PC-3 (cell line): Measurements from ENCODE around the gene PAQR4. TPM values are rescaled to one million over a fixed set of nuclear protein-coding genes. Genes with fewer than 3 reads are reported as not detected.

ENCODE experiments used
- ATAC-seq: fragments of 200-7000 bp; cut with Tn5 transposase; 2 replicates; pipeline ENCODE4 v1.9.1; 2020; ENCODE audit warnings: mild to moderate bottlenecking, moderate library complexity
- BruUV-seq: library from RNA; stranded (reverse); fragments of 400-500 nt; replicated peaks from 2 replicates; lab custom pipeline; 2021; lab: Mats Ljungman, UMichigan
- CTCF ChIA-PET: fragments of 300-600 bp; sonication (Branson Sonifier 250); formaldehyde crosslinking; loops from one replicate; lab custom pipeline; 2022; ENCODE audit warnings: antibody characterized with exemption; lab: Charles Lee
- POLR2A ChIA-PET: fragments of 300-600 bp; sonication (Branson Sonifier 250); formaldehyde crosslinking; loops from one replicate; lab custom pipeline; 2022; ENCODE audit warnings: antibody characterized with exemption; ENCODE audit not compliant: unreplicated experiment; lab: Charles Lee
- DNase-seq: peaks from one replicate; pipeline ENCODE4 v3.0.0-alpha.2; 2015
- H2AFZ ChIP-seq: fragments of 300-600 bp; sonication (generic); 2 replicates; pipeline ENCODE4 v1.6.0; 2016; ENCODE audit warnings: antibody characterized with exemption, low read length
- H3F3A ChIP-seq: fragments of 300-600 bp; sonication (generic); one replicate; pipeline ENCODE4 v1.6.0; 2017; ENCODE audit warnings: antibody characterized with exemption, low read length, control low read depth, mild to moderate bottlenecking; ENCODE audit not compliant: unreplicated experiment
- H3K27ac ChIP-seq: fragments of 300-600 bp; sonication (generic); 2 replicates; pipeline ENCODE4 v1.5.1; 2016; ENCODE audit warnings: mild to moderate bottlenecking, low read length
- H3K27me3 ChIP-seq: fragments of 300-600 bp; sonication (generic); 2 replicates; pipeline ENCODE4 v1.6.1; 2016; ENCODE audit warnings: low read length, mixed read lengths
- H3K36me3 ChIP-seq: fragments of 300-600 bp; sonication (generic); 2 replicates; pipeline ENCODE4 v1.6.1; 2016; ENCODE audit warnings: low read depth, mixed run types, low read length, mixed read lengths
- H3K4me1 ChIP-seq: fragments of 300-600 bp; sonication (generic); 2 replicates; pipeline ENCODE4 v1.5.1; 2016; ENCODE audit warnings: low read length; ENCODE audit not compliant: insufficient read depth
- H3K4me2 ChIP-seq: fragments of 300-600 bp; sonication (generic); 2 replicates; pipeline ENCODE4 v1.6.0; 2016; ENCODE audit warnings: low read length
- H3K4me3 ChIP-seq: fragments of 300-600 bp; sonication (generic); 2 replicates; pipeline ENCODE4 v1.5.1; 2016; ENCODE audit warnings: mild to moderate bottlenecking, low read length, mixed read lengths
- H3K79me2 ChIP-seq: fragments of 300-600 bp; sonication (generic); 2 replicates; pipeline ENCODE4 v1.6.1; 2017; ENCODE audit warnings: low read length, mixed read lengths
- H3K9ac ChIP-seq: fragments of 300-600 bp; sonication (generic); 2 replicates; pipeline ENCODE4 v1.6.0; 2016; ENCODE audit warnings: mild to moderate bottlenecking, low read length
- H3K9me2 ChIP-seq: fragments of 300-600 bp; sonication (generic); replicated peaks from 2 replicates; pipeline ENCODE4 v1.6.1; 2016; ENCODE audit warnings: mixed run types, low read length, mixed read lengths
- H3K9me3 ChIP-seq: fragments of 300-600 bp; sonication (generic); 2 replicates; pipeline ENCODE4 v1.6.1; 2016; ENCODE audit warnings: low read length, mixed read lengths
- H4K20me1 ChIP-seq: fragments of 300-600 bp; sonication (generic); 2 replicates; pipeline ENCODE4 v1.6.1; 2016; ENCODE audit warnings: low read length, mixed read lengths
- EZH2 ChIP-seq: fragments of 300-600 bp; sonication (generic); IDR thresholded peaks from one replicate; pipeline ENCODE4 v1.6.1; 2017; ENCODE audit warnings: antibody characterized with exemption, mild to moderate bottlenecking, low read length; ENCODE audit not compliant: unreplicated experiment
- EZH2phosphoT487 ChIP-seq: fragments of 300-600 bp; sonication (generic); IDR thresholded peaks from 2 replicates; pipeline ENCODE4 v1.6.1; 2018; ENCODE audit warnings: mild to moderate bottlenecking, antibody characterized with exemption, low read length, borderline replicate concordance
- intact Hi-C: fragments of 100-400 bp; cut with micrococcal nuclease; formaldehyde crosslinking; loops from 2 replicates; pipeline ENCODE4 v1.9.0; 2023
- total RNA-seq: library from RNA; depleted of rRNA; stranded (reverse); fragments of >200 nt; gene quantifications from 2 replicates; pipeline ENCODE4 v1.2.3, GENCODE V29; 2014; rRNA removed
- TF ChIP-seq, protein P1 (sequence below): fragments of 300-600 bp; sonication (generic); conservative IDR thresholded peaks from 2 replicates; pipeline ENCODE4 v1.5.1; 2017; ENCODE audit warnings: antibody characterized with exemption, low read depth, mild to moderate bottlenecking, low read length

Gene PAQR4
- total RNA-seq, 1 experiment from 2014 or later, result 37.9 TPM

- intact Hi-C loops, result no loop called here
- no peak overlapping the region for H2AFZ ChIP-seq
- DNase-seq (no peak), ATAC-seq (peak; percentile 0)
- POLR2A ChIA-PET, result interaction anchor here (0.6 to 0.8 kb wide), 2 partner anchors 13 to 1408 kb away, joined by 3 to 5 read pairs; no protein-coding TSS in a partner anchor
- BruUV-seq, result no TSS peak
- H3K9me2 ChIP-seq, result no peaks in the 10 kb centered on the region
- peak overlapping the region; percentile 94 for H3K4me3 ChIP-seq
- TF ChIP-seq, protein P1, sequence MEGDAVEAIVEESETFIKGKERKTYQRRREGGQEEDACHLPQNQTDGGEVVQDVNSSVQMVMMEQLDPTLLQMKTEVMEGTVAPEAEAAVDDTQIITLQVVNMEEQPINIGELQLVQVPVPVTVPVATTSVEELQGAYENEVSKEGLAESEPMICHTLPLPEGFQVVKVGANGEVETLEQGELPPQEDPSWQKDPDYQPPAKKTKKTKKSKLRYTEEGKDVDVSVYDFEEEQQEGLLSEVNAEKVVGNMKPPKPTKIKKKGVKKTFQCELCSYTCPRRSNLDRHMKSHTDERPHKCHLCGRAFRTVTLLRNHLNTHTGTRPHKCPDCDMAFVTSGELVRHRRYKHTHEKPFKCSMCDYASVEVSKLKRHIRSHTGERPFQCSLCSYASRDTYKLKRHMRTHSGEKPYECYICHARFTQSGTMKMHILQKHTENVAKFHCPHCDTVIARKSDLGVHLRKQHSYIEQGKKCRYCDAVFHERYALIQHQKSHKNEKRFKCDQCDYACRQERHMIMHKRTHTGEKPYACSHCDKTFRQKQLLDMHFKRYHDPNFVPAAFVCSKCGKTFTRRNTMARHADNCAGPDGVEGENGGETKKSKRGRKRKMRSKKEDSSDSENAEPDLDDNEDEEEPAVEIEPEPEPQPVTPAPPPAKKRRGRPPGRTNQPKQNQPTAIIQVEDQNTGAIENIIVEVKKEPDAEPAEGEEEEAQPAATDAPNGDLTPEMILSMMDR, result no peak
- no peak for TF ChIP-seq EZH2phosphoT487
- no peak for TF ChIP-seq EZH2
- CTCF ChIA-PET, result interaction anchor here (0.5 to 1.8 kb wide), 3 partner anchors 9 to 13 kb away, joined by 3 to 6 read pairs (median 3); no protein-coding TSS in a partner anchor
- no peaks in the 10 kb centered on the region for H3F3A ChIP-seq
- H4K20me1 ChIP-seq, result no peaks in the 10 kb centered on the region
- H3K27ac ChIP-seq, result peak overlapping the region; percentile 100
- peaks cover 22% of the 10 kb centered on the region for H3K4me1 ChIP-seq
- H3K79me2 ChIP-seq, result peaks cover 12% of the 10 kb centered on the region
- H3K36me3 ChIP-seq, result peaks cover 10% of the 10 kb centered on the region
- H3K4me2 ChIP-seq, result peak overlapping the region; percentile 99
- no peaks in the 10 kb centered on the region for H3K27me3 ChIP-seq
- H3K9me3 ChIP-seq, result no peaks in the 10 kb centered on the region
- peak overlapping the region; percentile 91 for H3K9ac ChIP-seq
Observed at GRCh38 chr16:3022684-3023414, 53.7 kb downstream of the PAQR4 start.

Other genes starting within 250 kb of the PAQR4 start
- 1.2 TPM in 1 of 2 replicates, not detected in the other for gene PRSS27, start 249.1 kb upstream of the PAQR4 start, total RNA-seq
- gene SRRM2, start 216.7 kb upstream of the PAQR4 start, total RNA-seq, result 72.6 and 182 TPM in 2 replicates
- gene ELOB, start 192.1 kb upstream of the PAQR4 start, total RNA-seq, result 203 and 289 TPM in 2 replicates
- 0.11 TPM in 1 of 2 replicates, not detected in the other for gene PRSS33, start 181.8 kb upstream of the PAQR4 start, total RNA-seq
- not detected in 2 replicates for gene PRSS41, start 170.9 kb upstream of the PAQR4 start, total RNA-seq
- gene PRSS21, start 152.1 kb upstream of the PAQR4 start, total RNA-seq, result not detected in 2 replicates
- gene ZG16B, start 139.0 kb upstream of the PAQR4 start, total RNA-seq, result 8.6 and 17.0 TPM in 2 replicates
- gene PRSS22, start 111.2 kb upstream of the PAQR4 start, total RNA-seq, result 36.9 and 42.5 TPM in 2 replicates
- gene FLYWCH2, start 86.1 kb upstream of the PAQR4 start, total RNA-seq, result 92.0 and 100 TPM in 2 replicates
- gene FLYWCH1, start 57.4 kb upstream of the PAQR4 start, total RNA-seq, result 41.4 and 54.7 TPM in 2 replicates
- 3.6 and 7.1 TPM in 2 replicates for gene KREMEN2, start 5.1 kb upstream of the PAQR4 start, total RNA-seq
- gene PKMYT1, start 11.1 kb downstream of the PAQR4 start, total RNA-seq, result 51.9 and 109 TPM in 2 replicates
- gene CLDN9, start 43.6 kb downstream of the PAQR4 start, total RNA-seq, result 0.33 and 1.2 TPM in 2 replicates
- not detected in 2 replicates for gene CLDN6, start 48.8 kb downstream of the PAQR4 start, total RNA-seq
- gene TNFRSF12A, start 51.0 kb downstream of the PAQR4 start, total RNA-seq, result 667 and 713 TPM in 2 replicates
- gene HCFC1R1, start 54.6 kb downstream of the PAQR4 start, total RNA-seq, result 56.4 and 56.6 TPM in 2 replicates
- 40.3 and 47.3 TPM in 2 replicates for gene THOC6, start 54.7 kb downstream of the PAQR4 start, total RNA-seq
- 16.3 and 27.7 TPM in 2 replicates for gene BICDL2, start 67.6 kb downstream of the PAQR4 start, total RNA-seq
- gene MMP25, start 77.2 kb downstream of the PAQR4 start, total RNA-seq, result 0.29 and 0.51 TPM in 2 replicates
- gene IL32, start 96.3 kb downstream of the PAQR4 start, total RNA-seq, result 8.8 and 10.8 TPM in 2 replicates
- not detected in 2 replicates for gene ZSCAN10, start 129.9 kb downstream of the PAQR4 start, total RNA-seq
- 19.0 and 27.0 TPM in 2 replicates for gene ZNF205, start 143.2 kb downstream of the PAQR4 start, total RNA-seq
- 3.6 and 9.6 TPM in 2 replicates for gene ZNF213, start 165.7 kb downstream of the PAQR4 start, total RNA-seq
- not detected in 2 replicates for gene OR1F1, start 218.9 kb downstream of the PAQR4 start, total RNA-seq